IPS DF 4.7 (cell line): ENCODE measurements around the gene OSBPL3.
"Not testable (repeated sequence)": the region's sequence is repeated elsewhere in the genome, so short reads cannot be mapped to it uniquely, and the experiment has no call there.

Source experiments
- DNase-seq: peaks from one replicate; pipeline ENCODE4 v3.0.0-alpha.2; 2013; ENCODE audit warnings: low spot score; ENCODE audit errors: extremely low read depth

Gene OSBPL3

GRCh38 chr7:24922099-24922773 lies 57.7 kb downstream of the OSBPL3 start:
- no peak for DNase-seq

- DNase-seq, result no peak
Observed at GRCh38 chr7:24921362-24921679, 58.7 kb downstream of the OSBPL3 start.

- no peak for DNase-seq
Observed at GRCh38 chr7:24920451-24921361, 59.3 kb downstream of the OSBPL3 start.

GRCh38 chr7:24917510-24918239 lies 62.3 kb downstream of the OSBPL3 start:
- no peak for DNase-seq

GRCh38 chr7:24916463-24917040 lies 63.4 kb downstream of the OSBPL3 start:
- DNase-seq, result no peak

GRCh38 chr7:24914465-24914859 lies 65.5 kb downstream of the OSBPL3 start:
- no peak for DNase-seq

GRCh38 chr7:24913801-24914464 lies 66.0 kb downstream of the OSBPL3 start:
- DNase-seq, result no peak

GRCh38 chr7:24912874-24913514 lies 67.0 kb downstream of the OSBPL3 start:
- no peak for DNase-seq

GRCh38 chr7:24912424-24912823 lies 67.6 kb downstream of the OSBPL3 start:
- no peak for DNase-seq

- DNase-seq, result no peak
Observed at GRCh38 chr7:24911213-24911603, 68.8 kb downstream of the OSBPL3 start.

GRCh38 chr7:24910551-24911212 lies 69.3 kb downstream of the OSBPL3 start:
- DNase-seq, result no peak

GRCh38 chr7:24908727-24909126 lies 71.3 kb downstream of the OSBPL3 start:
- no peak for DNase-seq

GRCh38 chr7:24908166-24908565 lies 71.8 kb downstream of the OSBPL3 start:
- no peak for DNase-seq

- no peak for DNase-seq
Observed at GRCh38 chr7:24907311-24907886, 72.6 kb downstream of the OSBPL3 start.

GRCh38 chr7:24905996-24906770 lies 73.8 kb downstream of the OSBPL3 start:
- DNase-seq, result no peak

GRCh38 chr7:24903992-24904391 lies 76.0 kb downstream of the OSBPL3 start:
- DNase-seq, result not testable (repeated sequence)

GRCh38 chr7:24903559-24903958 lies 76.4 kb downstream of the OSBPL3 start:
- no peak for DNase-seq

GRCh38 chr7:24902931-24903330 lies 77.0 kb downstream of the OSBPL3 start:
- DNase-seq, result no peak

GRCh38 chr7:24902276-24902675 lies 77.7 kb downstream of the OSBPL3 start:
- DNase-seq, result no peak
